CD8-positive, alpha-beta memory T cell (primary cell): ENCODE measurements around the gene CTNNA3. TPM values are rescaled to one million over a fixed set of nuclear protein-coding genes. Genes with fewer than 3 reads are reported as not detected.

Experiments
- CTCF ChIA-PET: fragments of 350-600 bp; sonication (Branson Sonifier 250); formaldehyde crosslinking; loops from one replicate; lab custom pipeline; 2021; ENCODE audit warnings: antibody characterized with exemption; lab: Charles Lee
- POLR2A ChIA-PET: fragments of 350-600 bp; sonication (Branson Sonifier 250); formaldehyde crosslinking; loops from one replicate; lab custom pipeline; 2021; ENCODE audit warnings: antibody characterized with exemption; lab: Charles Lee
- DNase-seq, 5 donors: peaks; one replicate each; pipeline versions ENCODE4 v3.0.0 to v3.0.0-alpha.2; 2020 to 2022; ENCODE audit warnings: mixed read lengths in 1 of 5
- H3K27ac ChIP-seq: one replicate; pipeline ENCODE4 v1.7.0; 2013; ENCODE audit warnings: low read depth, mild to moderate bottlenecking, low read length, moderate library complexity
- H3K27me3 ChIP-seq: 2 replicates; pipeline ENCODE4 v1.7.0; 2013; ENCODE audit warnings: low read length, mild to moderate bottlenecking; ENCODE audit not compliant: insufficient read depth, poor library complexity, severe bottlenecking
- H3K36me3 ChIP-seq: 2 replicates; pipeline ENCODE4 v1.7.0; 2013; ENCODE audit warnings: mild to moderate bottlenecking, low read length, moderate library complexity; ENCODE audit not compliant: insufficient read depth
- H3K4me1 ChIP-seq: 2 replicates; pipeline ENCODE4 v1.7.0; 2013; ENCODE audit warnings: mild to moderate bottlenecking, low read length, moderate library complexity; ENCODE audit not compliant: insufficient read depth
- H3K4me3 ChIP-seq: 2 replicates; pipeline ENCODE4 v1.7.0; 2013; ENCODE audit warnings: mild to moderate bottlenecking, low read length
- H3K9me3 ChIP-seq: 2 replicates; pipeline ENCODE4 v1.7.0; 2013; ENCODE audit warnings: mild to moderate bottlenecking, low read length
- H3K27ac Mint-ChIP-seq, 8 donors: one replicate each; pipeline ENCODE4 v1.8.0; 2020 to 2021; ENCODE audit warnings: mixed read lengths in 8 of 8, mild to moderate bottlenecking in 6 of 8, inconsistent platforms in 3 of 8, moderate library complexity in 3 of 8
- H3K27me3 Mint-ChIP-seq, 2 donors: one replicate each; pipeline ENCODE4 v1.8.0; 2020 to 2021; ENCODE audit warnings: mixed read lengths in 2 of 2, mild to moderate bottlenecking in 1 of 2, moderate library complexity in 1 of 2
- H3K36me3 Mint-ChIP-seq, 3 donors: one replicate each; pipeline ENCODE4 v1.8.0; 2020 to 2021; ENCODE audit warnings: mixed read lengths in 3 of 3, inconsistent platforms in 1 of 3, mild to moderate bottlenecking in 1 of 3
- H3K4me1 Mint-ChIP-seq, 3 donors: one replicate each; pipeline ENCODE4 v1.8.0; 2020 to 2021; ENCODE audit warnings: mixed read lengths in 3 of 3, inconsistent platforms in 1 of 3, mild to moderate bottlenecking in 1 of 3
- H3K4me3 Mint-ChIP-seq, 7 donors: one replicate each; pipeline ENCODE4 v1.8.0; 2020 to 2021; ENCODE audit warnings: mixed read lengths in 7 of 7, mild to moderate bottlenecking in 6 of 7, moderate library complexity in 4 of 7, inconsistent platforms in 2 of 7
- H3K9me3 Mint-ChIP-seq, 5 donors: one replicate each; pipeline ENCODE4 v1.8.0; 2020 to 2022; ENCODE audit warnings: mixed read lengths in 5 of 5, mild to moderate bottlenecking in 3 of 5, moderate library complexity in 2 of 5, inconsistent platforms in 1 of 5
- polyA plus RNA-seq: library from polyadenylated mRNA; unstranded; fragments of 300-500 nt; fragmentation: Illumina TruSeq; gene quantifications from one replicate; pipeline ENCODE4 v1.2.3, GENCODE V29; 2021
- total RNA-seq, 2 experiments: library from RNA; stranded (reverse); gene quantifications; one replicate each; pipeline ENCODE4 v1.2.3, GENCODE V29; 2021

The CTNNA3 gene
- total and polyA plus RNA-seq, 3 experiments from 2014 or later = 0.92 TPM; not detected in 2

GRCh38 chr10:66786709-66787108 is 909.3 kb downstream of the CTNNA3 start:
- Histone ChIP-seq H3K27me3 (no peaks in the 10 kb centered on the region), H3K27ac (no peak overlapping the region), H3K4me1 (no peaks in the 10 kb centered on the region), H3K9me3 (no peaks in the 10 kb centered on the region), H3K36me3 (no peaks in the 10 kb centered on the region), H3K4me3 (no peak overlapping the region)
- H3K27me3 Mint-ChIP-seq = no peaks in the 10 kb centered on the region
- ChIA-PET POLR2A (no interaction called here), CTCF (no interaction called here)
- DNase-seq = no peak
- H3K4me1 Mint-ChIP-seq = no peaks in the 10 kb centered on the region
- H3K4me3 Mint-ChIP-seq = no peak overlapping the region
- H3K27ac Mint-ChIP-seq = no peak overlapping the region
- H3K36me3 Mint-ChIP-seq = no peaks in the 10 kb centered on the region
- H3K9me3 Mint-ChIP-seq = peaks cover 0 to 9% (median 7%) of the 10 kb centered on the region in 5 donors

DNA sequence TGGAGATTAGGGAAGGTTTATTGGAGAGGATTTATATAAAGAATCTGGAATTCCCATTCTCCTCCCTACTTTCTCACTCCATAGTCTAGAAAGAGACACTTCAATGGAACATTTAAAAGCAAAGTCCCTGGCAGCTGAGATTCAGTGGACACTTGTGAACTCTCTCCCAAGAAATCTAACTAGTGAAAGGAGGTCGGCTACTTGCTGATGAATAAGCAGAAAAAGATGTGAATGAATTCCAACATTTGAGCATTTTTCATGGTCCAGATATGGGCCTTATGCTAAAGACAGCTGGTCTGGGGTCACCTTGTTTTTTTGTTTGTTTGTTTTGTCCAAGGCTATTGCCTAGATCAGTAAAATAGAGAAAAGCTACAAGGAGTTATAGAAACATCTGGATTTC is 911.2 kb downstream of the CTNNA3 start:
- no peak overlapping the region for H3K4me3 Mint-ChIP-seq
- peaks cover 0 to 7% (median 5%) of the 10 kb centered on the region in 5 donors for H3K9me3 Mint-ChIP-seq
- Histone ChIP-seq H3K36me3 (no peaks in the 10 kb centered on the region), H3K27ac (no peak overlapping the region), H3K27me3 (no peaks in the 10 kb centered on the region), H3K4me1 (no peaks in the 10 kb centered on the region), H3K4me3 (no peak overlapping the region), H3K9me3 (no peaks in the 10 kb centered on the region)
- no peaks in the 10 kb centered on the region for H3K27me3 Mint-ChIP-seq
- H3K27ac Mint-ChIP-seq = no peak overlapping the region
- POLR2A ChIA-PET = no interaction called here
- CTCF ChIA-PET = no interaction called here
- no peaks in the 10 kb centered on the region for H3K36me3 Mint-ChIP-seq
- H3K4me1 Mint-ChIP-seq = no peaks in the 10 kb centered on the region
- no peak for DNase-seq

GRCh38 chr10:66783316-66783715 is 912.7 kb downstream of the CTNNA3 start:
- H3K27ac ChIP-seq = no peak overlapping the region
- no peak overlapping the region for H3K4me3 Mint-ChIP-seq
- no peaks in the 10 kb centered on the region for H3K4me1 ChIP-seq
- no peaks in the 10 kb centered on the region for H3K27me3 Mint-ChIP-seq
- peaks cover 0 to 10% (median 3%) of the 10 kb centered on the region in 5 donors for H3K9me3 Mint-ChIP-seq
- H3K27me3 ChIP-seq = no peaks in the 10 kb centered on the region
- CTCF ChIA-PET = no interaction called here
- no peaks in the 10 kb centered on the region for H3K36me3 Mint-ChIP-seq
- H3K36me3 ChIP-seq = no peaks in the 10 kb centered on the region
- DNase-seq = no peak
- H3K9me3 ChIP-seq = no peaks in the 10 kb centered on the region
- no peak overlapping the region for H3K4me3 ChIP-seq
- POLR2A ChIA-PET = no interaction called here
- H3K27ac Mint-ChIP-seq = no peak overlapping the region
- no peaks in the 10 kb centered on the region for H3K4me1 Mint-ChIP-seq

- POLR2A ChIA-PET = no interaction called here
These were observed 913.2 kb downstream of the CTNNA3 start for GRCh38 chr10:66782776-66783175.

GRCh38 chr10:66782144-66782543 is 913.9 kb downstream of the CTNNA3 start:
- no peaks in the 10 kb centered on the region for H3K9me3 ChIP-seq
- H3K27me3 ChIP-seq = no peaks in the 10 kb centered on the region
- H3K27ac ChIP-seq = no peak overlapping the region
- Mint-ChIP-seq H3K27me3 (no peaks in the 10 kb centered on the region), H3K4me1 (no peaks in the 10 kb centered on the region), H3K27ac (no peak overlapping the region), H3K9me3 (peaks cover 0 to 10% (median 5%) of the 10 kb centered on the region in 5 donors), H3K4me3 (no peak overlapping the region), H3K36me3 (no peaks in the 10 kb centered on the region)
- CTCF ChIA-PET = no interaction called here
- POLR2A ChIA-PET = no interaction called here
- H3K4me3 ChIP-seq = no peak overlapping the region
- no peak for DNase-seq
- no peaks in the 10 kb centered on the region for H3K36me3 ChIP-seq
- no peaks in the 10 kb centered on the region for H3K4me1 ChIP-seq

More at GRCh38 chr10:66782776-66783175, 913.2 kb downstream of the CTNNA3 start:
- H3K4me3 ChIP-seq = no peak overlapping the region
- H3K27me3 ChIP-seq = no peaks in the 10 kb centered on the region
- Mint-ChIP-seq H3K36me3 (no peaks in the 10 kb centered on the region), H3K9me3 (peaks cover 0 to 10% (median 3%) of the 10 kb centered on the region in 5 donors), H3K4me3 (no peak overlapping the region), H3K27ac (no peak overlapping the region), H3K27me3 (no peaks in the 10 kb centered on the region), H3K4me1 (no peaks in the 10 kb centered on the region)
- H3K36me3 ChIP-seq = no peaks in the 10 kb centered on the region
- CTCF ChIA-PET = no interaction called here
- no peak for DNase-seq
- no peaks in the 10 kb centered on the region for H3K9me3 ChIP-seq
- H3K4me1 ChIP-seq = no peaks in the 10 kb centered on the region
- no peak overlapping the region for H3K27ac ChIP-seq

GRCh38 chr10:66780796-66781195 is 915.2 kb downstream of the CTNNA3 start:
- no peaks in the 10 kb centered on the region for H3K27me3 ChIP-seq
- Mint-ChIP-seq H3K4me1 (no peaks in the 10 kb centered on the region), H3K27ac (no peak overlapping the region), H3K4me3 (no peak overlapping the region), H3K9me3 (peaks cover 0 to 6% (median 4%) of the 10 kb centered on the region in 5 donors), H3K36me3 (no peaks in the 10 kb centered on the region), H3K27me3 (no peaks in the 10 kb centered on the region)
- CTCF ChIA-PET = no interaction called here
- no peaks in the 10 kb centered on the region for H3K4me1 ChIP-seq
- DNase-seq = no peak
- no peaks in the 10 kb centered on the region for H3K36me3 ChIP-seq
- H3K4me3 ChIP-seq = no peak overlapping the region
- H3K9me3 ChIP-seq = no peaks in the 10 kb centered on the region
- POLR2A ChIA-PET = no interaction called here
- no peak overlapping the region for H3K27ac ChIP-seq

DNA sequence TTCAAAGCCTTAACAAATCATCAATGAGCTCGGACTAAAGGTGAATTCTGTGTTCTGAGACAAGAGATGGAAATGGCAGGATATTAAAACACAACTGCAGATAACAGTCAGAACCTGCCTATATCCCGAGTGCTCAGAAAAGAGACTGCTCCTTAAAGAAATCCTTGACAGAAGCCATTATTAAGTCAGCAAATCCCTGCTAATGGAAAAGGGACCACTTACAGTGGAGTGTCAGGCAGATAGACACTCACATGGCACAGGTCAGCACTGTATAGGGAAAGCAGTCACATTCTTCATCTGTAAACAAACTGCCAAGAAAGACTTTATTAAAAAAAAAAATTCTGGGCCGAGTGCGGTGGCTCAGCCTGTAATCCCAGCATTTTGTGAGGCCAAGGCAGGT is 917.6 kb downstream of the CTNNA3 start:
- no peaks in the 10 kb centered on the region for H3K27me3 Mint-ChIP-seq
- H3K9me3 Mint-ChIP-seq = peaks cover 0 to 5% (median 4%) of the 10 kb centered on the region in 5 donors
- DNase-seq = no peak
- CTCF ChIA-PET = no interaction called here
- no peak overlapping the region for H3K27ac Mint-ChIP-seq
- H3K36me3 Mint-ChIP-seq = no peaks in the 10 kb centered on the region
- H3K4me1 Mint-ChIP-seq = no peaks in the 10 kb centered on the region
- Histone ChIP-seq H3K4me3 (no peak overlapping the region), H3K27me3 (no peaks in the 10 kb centered on the region), H3K36me3 (no peaks in the 10 kb centered on the region), H3K4me1 (no peaks in the 10 kb centered on the region), H3K27ac (no peak overlapping the region), H3K9me3 (no peaks in the 10 kb centered on the region)
- H3K4me3 Mint-ChIP-seq = no peak overlapping the region
- POLR2A ChIA-PET = no interaction called here

GRCh38 chr10:66777665-66778064 is 918.3 kb downstream of the CTNNA3 start:
- Histone ChIP-seq H3K36me3 (no peaks in the 10 kb centered on the region), H3K9me3 (no peaks in the 10 kb centered on the region), H3K27me3 (no peaks in the 10 kb centered on the region), H3K27ac (no peak overlapping the region), H3K4me1 (no peaks in the 10 kb centered on the region), H3K4me3 (no peak overlapping the region)
- ChIA-PET POLR2A (no interaction called here), CTCF (no interaction called here)
- Mint-ChIP-seq H3K4me3 (no peak overlapping the region), H3K27ac (no peak overlapping the region), H3K9me3 (peaks cover 0 to 5% (median 3%) of the 10 kb centered on the region in 5 donors), H3K4me1 (no peaks in the 10 kb centered on the region), H3K36me3 (no peaks in the 10 kb centered on the region), H3K27me3 (no peaks in the 10 kb centered on the region)
- DNase-seq = no peak

DNA sequence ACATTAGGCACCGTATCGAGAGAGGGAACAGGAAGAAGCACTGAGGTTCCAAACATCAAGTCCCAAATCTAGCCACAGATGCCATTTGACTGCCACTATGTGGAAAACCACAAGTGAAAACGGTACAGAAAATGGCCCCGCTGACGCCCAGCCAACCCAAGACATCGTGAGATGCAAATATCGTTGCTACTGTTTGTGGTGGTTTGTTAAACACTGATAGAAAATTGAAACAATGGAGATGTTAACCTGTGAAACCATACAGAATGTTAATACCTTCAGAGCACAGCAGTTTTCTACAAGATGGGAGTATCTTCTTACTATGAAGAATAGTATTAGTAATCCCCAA is 922.5 kb downstream of the CTNNA3 start:
- no peaks in the 10 kb centered on the region for H3K4me1 Mint-ChIP-seq
- no peaks in the 10 kb centered on the region for H3K36me3 ChIP-seq
- no peaks in the 10 kb centered on the region for H3K4me1 ChIP-seq
- H3K4me3 ChIP-seq = no peak overlapping the region
- no peak overlapping the region for H3K27ac ChIP-seq
- H3K9me3 ChIP-seq = no peaks in the 10 kb centered on the region
- POLR2A ChIA-PET = no interaction called here
- no peak for DNase-seq
- peaks cover 0 to 7% (median 3%) of the 10 kb centered on the region in 5 donors for H3K9me3 Mint-ChIP-seq
- CTCF ChIA-PET = no interaction called here
- H3K27me3 ChIP-seq = no peaks in the 10 kb centered on the region
- no peaks in the 10 kb centered on the region for H3K27me3 Mint-ChIP-seq
- H3K4me3 Mint-ChIP-seq = no peak overlapping the region
- H3K36me3 Mint-ChIP-seq = no peaks in the 10 kb centered on the region
- H3K27ac Mint-ChIP-seq = no peak overlapping the region
